Superior temporal gyrus (tissue), 1 donor: ENCODE measurements around the gene ALDH1A1.
"Not testable (repeated sequence)": the region's sequence is repeated elsewhere in the genome, so short reads cannot be mapped to it uniquely, and the experiment has no call there.

Source experiments
- DNase-seq: peaks from one replicate; pipeline ENCODE4 v3.0.0-alpha.2; 2016; ENCODE audit errors: extremely low spot score

ALDH1A1 gene

DNA sequence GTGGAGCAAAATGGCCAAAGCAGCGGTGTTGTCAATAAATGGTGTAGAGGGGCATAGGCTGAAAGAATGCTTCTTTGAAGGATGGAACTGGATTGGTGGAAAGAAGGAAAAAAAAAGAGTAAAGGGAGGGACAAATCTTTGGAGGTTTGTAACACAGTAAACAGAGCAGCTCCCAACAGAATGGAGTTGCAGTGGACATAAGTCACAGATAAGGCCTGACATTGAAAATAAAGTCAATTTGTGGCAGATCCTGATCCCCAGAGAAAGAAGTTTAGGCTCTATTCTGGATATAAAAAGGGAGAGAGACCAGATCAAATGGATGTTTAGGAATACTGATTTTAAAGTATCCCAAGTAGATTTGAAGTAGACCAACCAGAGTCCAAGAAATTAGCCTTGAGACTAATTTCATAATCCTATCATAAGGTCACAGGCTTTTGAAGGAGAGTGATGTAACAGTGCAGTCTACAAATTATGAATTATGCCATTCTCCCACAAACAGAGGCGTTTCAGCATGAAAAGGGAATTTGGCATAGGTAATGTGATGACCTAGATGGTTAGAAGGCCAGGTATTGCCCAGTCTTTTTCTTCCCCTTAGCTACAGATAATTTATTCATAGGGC lies 8.9 kb downstream of the ALDH1A1 start:
- DNase-seq, result no peak

DNA sequence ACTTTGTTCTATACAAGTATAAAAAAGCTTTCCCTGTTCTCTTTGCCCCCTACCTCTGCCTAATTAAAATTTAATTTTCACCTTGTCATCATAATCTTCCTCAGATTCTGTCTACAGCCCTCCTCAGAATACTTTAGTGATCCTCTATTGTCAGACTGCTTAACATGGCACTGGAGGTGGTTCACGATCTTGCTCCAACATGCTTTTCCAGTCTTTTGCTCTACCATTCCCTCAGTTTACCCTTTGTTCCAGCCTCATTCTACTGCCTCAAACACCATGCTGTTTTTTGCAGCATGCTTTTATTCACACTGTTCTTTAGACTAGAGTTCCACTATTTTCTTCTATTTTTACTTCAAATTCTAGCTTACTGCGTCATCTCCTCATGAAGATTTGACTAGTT lies 10.4 kb downstream of the ALDH1A1 start:
- DNase-seq, result no peak

DNA sequence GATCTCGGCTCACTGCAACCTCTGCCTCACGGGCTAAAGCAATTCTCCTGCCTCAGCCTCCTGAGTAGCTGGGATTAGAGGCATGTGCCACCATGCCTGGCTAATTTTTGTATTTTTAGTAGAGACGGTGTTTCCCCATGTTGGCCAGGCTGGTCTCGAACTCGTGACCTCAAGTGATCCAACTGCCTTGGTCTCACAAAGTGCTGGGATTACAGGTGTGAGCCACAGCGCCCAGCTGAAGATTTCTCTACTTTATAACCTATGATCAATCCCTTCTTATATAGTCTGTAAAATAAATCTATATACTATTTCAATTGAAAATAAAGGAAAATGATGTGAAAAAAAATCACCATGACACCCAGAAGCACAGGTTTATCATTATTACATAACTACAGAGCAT lies 13.3 kb downstream of the ALDH1A1 start:
- DNase-seq, result not testable (repeated sequence)

DNA sequence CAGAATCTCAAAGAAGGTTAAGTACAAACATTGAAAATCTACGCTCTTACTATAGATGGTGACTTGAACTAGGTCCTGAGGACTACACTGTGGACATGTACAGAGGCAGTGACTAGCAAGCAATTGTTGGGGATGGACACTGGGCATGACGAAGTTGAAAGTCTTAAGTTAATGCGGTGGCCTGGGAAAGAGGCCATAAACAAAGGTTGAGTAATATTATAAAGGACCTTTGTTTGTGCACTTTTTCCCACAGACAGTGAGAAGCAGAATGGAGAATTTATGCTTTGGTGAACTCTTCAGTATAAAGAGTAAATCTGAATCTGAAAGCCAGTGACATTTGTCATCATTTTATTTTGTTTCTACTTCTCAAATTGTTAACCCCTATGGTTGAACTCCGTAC lies 15.3 kb downstream of the ALDH1A1 start:
- DNase-seq, result no peak

DNA sequence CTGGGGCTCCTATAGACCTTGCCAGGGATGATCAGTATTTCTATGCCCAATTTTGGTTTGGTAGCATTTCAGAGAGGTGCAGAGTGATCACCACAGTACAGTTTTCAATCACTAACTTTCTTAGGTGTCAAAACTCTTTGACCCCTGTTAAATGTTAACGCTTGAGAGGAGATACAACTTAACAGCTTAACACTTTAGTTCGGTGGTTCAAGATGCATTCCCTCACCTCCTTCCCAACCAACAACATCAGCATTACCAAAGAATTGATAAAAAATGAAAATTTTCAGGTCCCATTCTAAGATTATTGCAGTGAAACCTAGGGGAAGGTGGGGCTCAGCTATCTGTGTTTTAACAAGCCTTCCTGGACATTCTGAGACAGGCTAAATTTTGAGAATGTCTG lies 16.2 kb downstream of the ALDH1A1 start:
- no peak for DNase-seq

DNA sequence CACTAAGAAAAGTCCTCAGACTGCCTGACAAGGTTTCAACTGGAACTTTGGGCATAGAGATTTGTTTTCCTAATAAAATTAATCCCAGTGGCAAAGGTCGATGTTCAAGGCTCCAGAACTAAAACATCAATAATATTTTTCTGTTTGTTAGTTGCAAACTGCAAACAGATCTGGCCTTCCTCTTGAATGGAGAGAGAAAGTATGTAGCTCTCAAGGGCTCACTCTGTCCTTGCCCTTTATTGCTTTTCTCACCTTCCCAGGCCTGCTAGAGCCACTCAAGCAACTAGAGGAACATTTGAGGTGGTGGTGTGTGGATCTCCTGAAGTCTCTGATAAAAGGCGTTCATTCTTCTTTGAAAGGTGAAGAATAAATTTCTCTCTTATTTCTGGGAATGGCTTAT lies 16.6 kb downstream of the ALDH1A1 start:
- no peak for DNase-seq

DNA sequence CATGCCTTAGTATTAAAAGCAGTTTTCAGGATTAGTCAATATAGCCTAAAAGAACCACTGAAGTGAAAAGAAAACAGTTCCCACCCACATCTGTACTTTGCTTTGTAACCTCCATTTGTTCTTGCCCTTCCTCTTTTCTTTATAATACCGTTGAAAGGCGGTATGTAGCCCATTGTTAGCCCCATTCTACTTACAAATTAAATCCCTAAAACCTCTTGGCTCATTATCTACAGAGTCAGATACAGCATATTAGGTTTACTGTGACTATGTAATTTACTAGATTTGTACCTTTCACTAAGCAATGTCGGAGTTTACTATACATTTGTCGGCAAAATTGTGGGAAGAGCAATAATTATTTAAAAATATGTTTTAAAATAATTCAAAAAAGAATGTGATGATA lies 17.3 kb downstream of the ALDH1A1 start:
- DNase-seq, result no peak

DNA sequence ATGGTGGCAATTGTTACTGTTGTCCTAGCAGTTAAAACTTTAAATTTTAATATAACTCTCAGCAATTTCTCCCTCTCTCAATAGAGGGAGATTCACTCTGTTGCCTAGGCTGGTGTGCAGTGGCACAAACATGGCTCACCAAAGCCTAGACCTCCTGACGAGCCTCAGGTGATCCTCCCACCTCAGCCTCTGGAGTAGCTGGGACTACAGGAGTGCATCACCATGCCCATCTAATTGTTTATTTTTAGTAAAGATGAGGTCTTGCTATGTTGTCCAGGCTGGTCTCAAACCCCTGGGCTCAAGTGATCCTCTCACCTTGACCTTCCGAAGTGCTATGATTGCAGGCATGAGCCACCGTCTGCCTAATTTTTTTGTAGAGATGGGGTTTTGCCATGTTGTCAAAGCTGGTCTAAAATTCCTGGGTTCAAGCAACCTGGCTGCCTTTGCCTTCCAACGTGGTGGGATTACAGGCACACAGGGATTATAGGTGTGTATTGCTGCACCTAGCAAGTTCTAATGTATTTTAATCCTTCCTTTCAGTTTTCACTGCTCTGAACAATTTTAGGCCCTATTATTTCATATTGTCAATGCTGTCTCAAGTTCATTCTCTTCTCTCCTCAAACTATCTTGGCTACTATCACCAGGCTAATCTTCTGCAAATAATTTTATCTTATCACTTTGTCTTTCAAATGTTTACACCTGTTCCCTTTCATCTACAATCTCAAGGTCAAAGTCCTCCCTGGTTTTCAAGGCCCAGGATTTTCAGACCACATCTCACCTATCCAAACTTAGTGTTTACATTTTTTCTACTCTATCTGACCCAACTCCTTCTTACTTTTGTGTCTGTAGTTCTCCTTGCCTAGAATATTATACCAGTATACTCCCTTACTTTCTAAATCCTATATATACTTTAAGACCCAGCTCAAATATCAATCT lies 18.9 kb downstream of the ALDH1A1 start:
- DNase-seq, result no peak

DNA sequence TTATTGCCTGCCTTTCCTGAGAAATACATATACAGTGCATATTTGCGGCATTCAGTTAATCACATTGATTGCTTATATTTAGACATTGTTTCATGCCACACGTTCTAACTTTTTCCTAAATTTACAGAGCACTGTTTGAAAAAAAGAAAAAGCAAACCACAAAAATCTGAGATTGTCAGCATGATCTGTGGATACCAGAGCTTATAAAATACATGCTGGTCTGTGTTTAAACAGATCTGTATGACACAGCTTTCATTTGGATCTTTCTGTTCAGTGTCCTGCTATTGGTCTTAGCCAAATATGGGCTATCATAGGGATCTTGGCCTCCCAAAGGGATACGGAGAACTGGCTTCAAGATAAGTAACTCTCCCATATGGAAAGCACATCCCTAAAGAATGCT lies 20.2 kb downstream of the ALDH1A1 start:
- DNase-seq, result no peak

DNA sequence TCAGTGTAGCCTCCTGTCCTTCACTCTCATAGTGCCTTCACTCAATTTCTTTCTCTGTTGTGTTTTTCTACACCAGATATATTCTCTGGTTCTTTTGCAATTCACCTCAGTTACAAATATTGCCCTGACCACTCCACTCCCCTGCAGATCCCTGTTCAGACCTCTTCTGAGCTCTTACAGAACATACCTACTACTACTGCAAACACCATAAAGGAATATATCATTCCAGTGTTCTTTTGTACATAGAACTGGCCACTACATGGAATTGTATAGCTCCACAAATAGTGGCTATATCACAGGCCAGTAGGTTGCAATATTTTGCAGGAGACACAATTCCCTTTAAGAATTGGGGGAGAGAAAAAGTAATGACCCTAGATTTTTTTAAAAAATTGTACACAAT lies 21.0 kb downstream of the ALDH1A1 start:
- no peak for DNase-seq

DNA sequence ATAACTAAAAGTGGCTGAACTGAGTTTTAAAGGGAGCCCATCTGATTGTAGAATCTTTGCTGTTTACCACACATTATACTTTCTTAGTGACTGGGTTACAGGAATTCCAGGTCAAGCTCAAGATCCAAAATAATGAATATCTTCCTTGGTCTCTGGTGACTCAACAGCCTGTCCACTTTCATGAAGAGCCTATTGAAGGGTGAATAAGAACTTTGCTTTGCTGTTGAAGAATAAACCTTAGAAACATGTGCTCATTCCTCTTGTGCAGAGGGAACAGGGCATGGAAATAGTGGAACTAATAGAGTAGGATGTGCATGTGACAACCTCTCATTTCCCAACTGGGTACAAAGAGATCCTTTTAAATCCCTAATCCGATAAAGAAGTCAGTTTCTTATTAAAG lies 21.4 kb downstream of the ALDH1A1 start:
- DNase-seq, result no peak

DNA sequence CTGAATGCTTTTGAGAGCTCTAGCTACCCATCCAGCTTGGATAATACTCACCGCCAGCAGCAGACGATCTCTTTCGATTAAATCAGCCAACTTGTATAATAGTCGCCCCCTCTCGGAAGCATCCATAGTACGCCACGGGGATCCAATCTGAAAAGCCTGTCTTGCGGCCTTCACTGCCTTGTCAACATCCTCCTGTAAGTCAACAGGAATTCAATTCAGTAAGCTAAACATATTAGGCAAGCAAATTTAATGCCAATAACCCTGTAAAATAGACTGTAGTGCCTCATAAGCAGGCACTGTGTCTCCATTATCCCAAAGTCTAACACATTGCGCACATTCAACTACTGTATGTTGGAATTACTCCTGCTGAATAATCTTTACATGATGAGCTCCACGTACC lies 22.0 kb downstream of the ALDH1A1 start:
- DNase-seq, result no peak

DNA sequence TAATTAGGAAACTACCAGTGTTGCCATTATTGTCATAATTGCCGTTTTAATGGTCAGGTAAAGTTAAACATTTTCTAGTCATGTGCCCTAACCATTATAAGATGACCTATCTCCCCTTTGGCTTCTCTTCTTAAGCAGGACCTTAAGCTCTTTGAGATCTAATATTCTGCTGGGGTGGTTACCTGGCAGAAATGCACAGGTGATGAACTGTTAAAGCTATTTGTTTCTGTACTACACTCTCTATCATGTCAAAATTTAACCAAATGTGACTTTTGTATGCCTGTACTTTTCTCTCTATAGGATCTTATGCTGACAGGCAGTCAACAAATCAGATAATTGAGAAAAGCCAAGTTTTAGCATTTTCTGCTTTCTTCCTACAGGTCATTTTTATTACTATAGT lies 23.3 kb downstream of the ALDH1A1 start:
- DNase-seq, result no peak

DNA sequence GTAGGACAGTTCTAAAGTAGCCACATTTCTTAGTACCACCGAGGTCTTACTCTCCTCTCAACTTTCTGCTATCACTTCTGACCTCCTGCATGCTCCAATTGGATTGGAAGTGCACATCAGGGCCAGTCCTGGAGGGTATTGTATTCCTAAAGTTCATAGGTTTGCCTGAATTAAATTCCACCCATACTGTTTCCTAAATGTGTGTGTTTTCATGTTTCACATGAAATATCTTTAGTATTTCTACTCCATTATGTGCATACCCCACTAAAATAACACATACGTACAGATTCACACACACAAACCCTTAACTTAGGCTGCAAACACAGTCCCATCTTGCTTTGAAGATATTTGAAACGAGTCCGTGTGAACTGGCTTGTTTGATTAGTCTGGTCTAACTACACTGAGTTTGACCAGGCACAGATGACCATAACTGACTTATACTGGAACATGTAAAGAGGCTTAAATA lies 24.8 kb downstream of the ALDH1A1 start:
- no peak for DNase-seq

DNA sequence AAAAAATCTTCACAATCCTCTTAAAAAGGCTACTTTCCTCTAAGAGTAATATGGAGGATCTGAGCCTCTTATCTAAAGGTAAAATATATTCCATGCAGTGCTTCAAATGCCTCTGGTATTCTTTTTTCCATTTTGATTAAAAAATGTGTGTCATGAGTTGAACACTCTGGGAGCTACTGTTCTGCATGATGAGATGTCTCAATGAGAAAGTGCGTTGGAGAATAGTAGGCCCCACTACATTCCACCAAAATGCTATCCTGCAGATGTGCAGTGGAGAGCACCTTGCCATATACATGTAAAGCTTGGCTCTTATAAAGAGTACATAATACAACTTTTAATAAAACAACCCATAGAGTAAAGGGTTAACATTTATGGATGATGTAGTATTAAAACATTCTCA lies 26.3 kb downstream of the ALDH1A1 start:
- no peak for DNase-seq

DNA sequence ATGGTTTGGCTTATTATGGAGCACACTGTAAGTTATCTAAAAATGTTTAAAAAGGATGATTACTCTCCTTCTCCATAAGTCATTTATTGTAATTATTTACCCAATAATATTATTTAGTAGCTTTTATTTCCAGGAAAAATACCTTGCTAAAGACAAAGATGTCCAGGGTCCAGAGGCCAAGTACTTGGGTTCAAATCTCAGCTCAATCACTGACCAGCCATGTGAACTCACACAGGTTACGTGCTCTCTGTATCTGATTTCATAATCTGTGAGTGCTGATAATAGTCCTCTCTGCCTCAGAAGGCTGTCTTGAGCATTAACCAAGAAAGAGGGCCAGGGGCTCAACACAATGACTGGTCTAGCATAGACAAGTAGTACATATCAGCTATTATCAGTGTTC lies 27.0 kb downstream of the ALDH1A1 start:
- no peak for DNase-seq

DNA sequence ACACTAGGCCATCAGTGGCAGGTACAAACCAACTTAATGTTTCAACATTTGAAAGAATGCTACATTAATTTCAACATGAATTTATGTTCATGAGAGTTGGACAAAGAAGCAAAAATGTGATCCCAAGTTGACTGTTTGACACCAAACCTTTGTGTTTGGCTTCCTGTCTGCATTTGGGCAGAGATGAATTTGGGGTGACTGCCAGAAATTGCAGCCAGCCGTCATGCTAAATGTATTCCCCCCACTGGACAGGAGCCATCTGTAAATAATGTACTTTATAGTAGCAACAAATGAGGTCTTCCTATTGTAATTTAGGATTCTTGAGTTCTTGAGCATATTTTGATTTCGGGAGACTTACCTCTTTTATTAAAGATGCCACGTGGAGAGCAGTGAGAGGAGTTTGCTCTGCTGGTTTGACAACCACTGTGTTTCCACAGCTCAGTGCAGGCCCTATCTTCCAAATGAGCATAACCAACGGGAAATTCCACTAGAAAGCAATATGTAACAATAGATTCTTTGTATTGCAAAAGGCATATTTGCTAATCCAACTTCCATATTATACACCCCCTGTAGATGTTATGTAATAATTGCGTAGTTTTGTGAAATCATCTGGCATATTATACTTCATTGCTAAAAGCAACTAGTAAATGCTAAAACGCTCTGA lies 27.6 kb downstream of the ALDH1A1 start:
- no peak for DNase-seq

DNA sequence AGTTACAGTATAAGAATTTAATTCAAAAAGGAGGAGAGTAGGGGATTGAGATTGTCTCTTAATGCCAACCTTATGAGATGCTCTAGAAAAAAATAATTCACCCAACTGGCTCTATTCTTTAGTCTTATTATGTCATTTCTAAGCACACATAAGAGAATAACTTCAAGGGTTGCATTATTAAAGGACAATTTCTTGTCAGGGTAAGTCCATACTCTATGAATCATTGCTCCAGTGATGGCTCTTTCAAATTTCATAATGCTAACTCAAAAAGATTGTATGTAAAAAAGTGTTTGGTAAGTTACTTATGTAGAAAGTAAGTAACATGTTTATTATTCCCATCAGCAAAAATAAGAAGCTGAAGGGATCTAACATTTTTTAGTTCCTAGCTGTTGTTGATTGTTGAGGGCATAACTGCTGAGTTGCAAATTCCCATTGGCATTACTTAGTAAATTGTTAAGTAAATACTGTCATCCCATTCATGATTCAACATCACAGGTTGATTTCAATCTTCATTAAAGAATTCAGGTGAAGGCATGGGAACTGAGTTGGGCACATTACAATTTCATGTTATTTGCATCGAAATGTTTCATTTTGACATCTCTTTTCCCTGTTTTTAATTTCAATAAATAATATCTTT lies 28.6 kb downstream of the ALDH1A1 start:
- no peak for DNase-seq

DNA sequence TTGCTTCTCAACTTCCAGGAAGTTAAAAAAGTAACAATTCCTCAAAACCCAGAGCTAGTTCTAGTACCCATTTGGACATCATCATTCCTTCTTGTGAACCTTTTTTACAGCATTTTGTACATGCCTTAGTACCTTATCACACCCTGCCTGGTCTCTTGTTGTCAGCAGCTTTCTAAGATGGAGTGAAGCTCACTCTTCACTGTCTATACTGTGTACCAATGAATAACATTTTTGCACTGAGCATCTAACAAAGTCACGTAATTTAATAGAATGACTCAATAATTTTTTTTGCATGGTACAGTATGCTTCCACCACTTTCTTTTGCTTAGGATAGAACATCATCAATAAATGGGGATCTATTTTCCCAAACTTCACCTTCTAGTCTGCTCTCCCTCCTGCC lies 29.8 kb downstream of the ALDH1A1 start:
- DNase-seq, result no peak

DNA sequence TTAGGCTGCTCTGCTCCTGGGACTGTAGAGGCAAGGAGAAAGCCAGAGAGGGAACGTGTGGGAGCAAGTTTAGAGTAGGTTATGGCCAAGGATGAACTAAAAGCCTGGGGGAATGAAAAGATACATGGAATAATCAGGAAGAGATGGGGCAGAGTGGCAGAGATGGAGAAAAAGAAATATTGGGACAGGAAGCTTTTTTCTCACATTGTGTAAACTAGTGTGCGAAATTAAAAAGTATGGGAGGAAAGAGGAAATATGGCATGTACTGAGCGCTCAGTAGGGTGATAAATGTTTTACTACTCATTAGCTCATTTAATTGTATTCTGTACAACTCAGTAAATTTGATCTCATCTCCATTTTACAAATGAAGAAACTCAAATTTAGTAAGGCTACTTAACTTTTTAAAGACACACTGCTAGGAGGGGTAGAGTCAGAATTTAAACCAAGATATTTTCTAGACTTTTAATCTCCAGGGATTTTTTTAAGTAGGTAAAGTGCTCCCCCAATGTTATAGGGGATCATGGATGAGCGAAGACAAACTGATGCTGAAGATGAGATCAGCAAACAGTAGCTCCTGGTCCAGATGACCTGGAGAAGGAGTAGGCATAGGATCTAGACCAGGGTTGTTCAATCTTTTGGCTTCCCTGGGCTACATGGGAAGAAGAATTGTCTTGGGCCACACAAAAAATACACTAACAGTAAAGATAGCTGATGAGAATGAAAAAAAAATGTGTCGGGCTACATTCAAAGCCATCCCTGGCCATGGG lies 30.8 kb downstream of the ALDH1A1 start:
- DNase-seq, result no peak

DNA sequence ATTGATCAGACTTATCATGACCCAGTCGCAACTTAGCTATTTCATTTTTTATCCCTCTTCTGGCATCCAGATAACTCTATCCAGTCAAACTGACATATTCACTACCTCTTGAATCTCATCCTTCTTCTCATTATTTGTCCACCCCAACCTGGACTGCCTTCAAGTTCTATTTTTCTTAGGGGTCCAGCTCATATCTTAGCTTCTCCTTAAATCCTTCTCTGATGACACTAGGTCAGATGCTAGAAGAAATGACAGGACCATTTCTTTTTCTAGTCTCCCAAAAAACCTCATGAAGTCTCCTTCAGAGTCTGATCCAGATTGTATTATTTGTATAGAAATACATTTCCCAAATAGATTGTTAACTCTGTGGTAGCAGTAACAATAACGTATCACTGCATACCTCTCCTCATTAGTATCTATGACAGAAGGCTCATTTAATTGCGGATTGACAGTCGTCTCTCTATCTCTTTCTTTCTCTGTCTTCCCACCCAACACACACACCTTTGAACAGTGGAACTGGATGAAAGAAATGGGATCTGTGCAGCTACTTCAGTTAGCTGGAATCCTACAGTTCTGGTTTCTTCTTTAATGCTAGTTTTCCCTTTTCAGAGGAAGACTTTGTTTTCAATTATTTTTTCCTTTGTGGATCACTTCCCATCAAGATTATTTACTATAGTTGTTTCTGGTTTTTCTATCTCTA lies 33.5 kb downstream of the ALDH1A1 start:
- DNase-seq, result no peak
